HepG2 (cell line): Measurements from ENCODE around the gene PEX11B. TPM values are rescaled to one million over a fixed set of nuclear protein-coding genes. Genes with fewer than 3 reads are reported as not detected.

Experiments
- ATAC-seq: fragments of 200-7000 bp; cut with Tn5 transposase; 3 replicates; pipeline ENCODE4 v1.9.1; 2020; ENCODE audit warnings: mild to moderate bottlenecking, moderate library complexity
- BruUV-seq: library from RNA; stranded (reverse); fragments of 400-500 nt; replicated peaks from 2 replicates; lab custom pipeline; 2021; lab: Mats Ljungman, UMichigan
- CTCF ChIA-PET: fragments of 300-600 bp; formaldehyde crosslinking; extraction: SDS; loops from one replicate; lab custom pipeline; 2021; ENCODE audit warnings: low total read pairs, inconsistent platforms, low intra/inter-chr PET ratio; lab: Yijun Ruan, JAX
- POLR2A ChIA-PET: fragments of 350-600 bp; sonication (Branson Sonifier 250); formaldehyde crosslinking; loops from one replicate; lab custom pipeline; 2020; ENCODE audit warnings: antibody characterized with exemption, inconsistent platforms; lab: Yijun Ruan, JAX
- DNase-seq: peaks from one replicate; pipeline ENCODE4 v3.0.0-alpha.2; 2015; ENCODE audit warnings: low spot score
- FAIRE-seq: peaks from 3 replicates; lab custom pipeline; 2011; peaks lifted over from hg19 to GRCh38; lab: Jason Lieb, UNC
- H2AFZ ChIP-seq: one replicate; pipeline ENCODE4 v1.6.1; 2011; ENCODE audit warnings: low read length, inconsistent platforms
- H3K27ac ChIP-seq: fragments of 300-600 bp; 3 replicates; pipeline ENCODE4 v1.8.0; 2011; ENCODE audit warnings: mixed run types, mild to moderate bottlenecking, mixed read lengths, low read length, inconsistent platforms; ENCODE audit not compliant: insufficient read depth; ENCODE audit errors: extremely low read length
- H3K27me3 ChIP-seq, 2 experiments: fragments of 200-600 bp in 1 of 2; 2 replicates in 1 of 2; 3 replicates in 1 of 2; pipeline versions ENCODE4 v1.6.0 to v1.8.0; 2011; ENCODE audit warnings: low read length in 2 of 2, mild to moderate bottlenecking in 2 of 2, moderate library complexity in 2 of 2, inconsistent platforms in 1 of 2; ENCODE audit not compliant: insufficient read depth in 2 of 2, control insufficient read depth in 1 of 2
- H3K36me3 ChIP-seq, 2 experiments: fragments of 200-600 bp in 1 of 2; replicated peaks in 1 of 2; 2 replicates in 1 of 2; 3 replicates in 1 of 2; pipeline versions ENCODE4 v1.5.1 to v1.8.0; 2011; ENCODE audit warnings: low read length in 2 of 2, inconsistent platforms in 1 of 2; ENCODE audit not compliant: insufficient read depth in 2 of 2, control insufficient read depth in 1 of 2
- H3K4me1 ChIP-seq: 2 replicates; pipeline ENCODE4 v1.5.1; 2012; ENCODE audit warnings: low read length, inconsistent platforms; ENCODE audit not compliant: insufficient read depth
- H3K4me2 ChIP-seq: 2 replicates; pipeline ENCODE4 v1.6.0; 2011; ENCODE audit warnings: low read depth, low read length, inconsistent platforms
- H3K4me3 ChIP-seq, 3 experiments: fragments of 200-600 bp in 1 of 3; sonication (generic), shearing (Covaris generic) in 1 of 3; replicated peaks in 1 of 3; 2 replicates each; pipeline ENCODE4 v1.5.1; 2011 to 2016; ENCODE audit warnings: low read length in 3 of 3, inconsistent platforms in 2 of 3, low read depth in 2 of 3, mild to moderate bottlenecking in 2 of 3, control low read depth in 1 of 3, mixed read lengths in 1 of 3; ENCODE audit not compliant: insufficient read depth in 1 of 3
- H3K79me2 ChIP-seq: one replicate; pipeline ENCODE4 v1.6.1; 2011; ENCODE audit warnings: low read length, inconsistent platforms; ENCODE audit not compliant: insufficient read depth
- H3K9ac ChIP-seq: 2 replicates; pipeline ENCODE4 v1.6.0; 2011; ENCODE audit warnings: mild to moderate bottlenecking, low read depth, low read length, inconsistent platforms; ENCODE audit not compliant: insufficient read depth
- H3K9me3 ChIP-seq: 2 replicates; pipeline ENCODE4 v1.5.1; 2012; ENCODE audit warnings: mild to moderate bottlenecking, low read length
- H4K20me1 ChIP-seq: 2 replicates; pipeline ENCODE4 v1.6.0; 2011; ENCODE audit warnings: inconsistent platforms, mild to moderate bottlenecking, low read length, moderate library complexity; ENCODE audit not compliant: insufficient read depth
- HNRNPUL1 ChIP-seq: fragments of 200-400 bp; formaldehyde crosslinking; IDR thresholded peaks from 2 replicates; pipeline ENCODE4 v1.6.1; 2017; ENCODE audit warnings: low read depth, mild to moderate bottlenecking, low read length, moderate library complexity
- MTF2 ChIP-seq: sonication (generic); formaldehyde crosslinking; IDR thresholded peaks from 2 replicates; pipeline ENCODE4 v1.5.0; 2020; ENCODE audit warnings: missing genetic modification reagents, borderline replicate concordance
- PHF21A ChIP-seq: sonication (generic); formaldehyde crosslinking; IDR thresholded peaks from 2 replicates; pipeline ENCODE4 v1.5.0; 2020; ENCODE audit warnings: mild to moderate bottlenecking, missing genetic modification reagents
- RFX1 ChIP-seq: fragments of 450-650 bp; IDR thresholded peaks from 2 replicates; pipeline ENCODE4 v1.6.1; 2017
- RFX3 ChIP-seq: IDR thresholded peaks from 2 replicates; pipeline ENCODE4 v1.6.1; 2016; ENCODE audit warnings: missing biosample characterization, missing genetic modification reagents
- SAP130 ChIP-seq: IDR thresholded peaks from 2 replicates; pipeline ENCODE4 v1.6.1; 2016; ENCODE audit warnings: low read depth
- SOX6 ChIP-seq, 2 experiments: fragments of 450-650 bp in 1 of 2; sonication (generic) in 1 of 2; formaldehyde crosslinking in 1 of 2; IDR thresholded peaks; 2 replicates each; pipeline versions ENCODE4 v1.4.0 to v1.6.1; 2017 to 2020; ENCODE audit warnings: antibody characterized with exemption in 1 of 2, mild to moderate bottlenecking in 1 of 2, missing genetic modification reagents in 1 of 2
- ZNF556 ChIP-seq: sonication (generic); formaldehyde crosslinking; IDR thresholded peaks from 2 replicates; pipeline ENCODE4 v1.4.0; 2020; ENCODE audit warnings: mild to moderate bottlenecking, missing genetic modification reagents, borderline replicate concordance
- ZNF616 ChIP-seq: sonication (generic); formaldehyde crosslinking; IDR thresholded peaks from 2 replicates; pipeline ENCODE4 v1.5.0; 2020; ENCODE audit warnings: low read depth, mild to moderate bottlenecking, missing genetic modification reagents
- ZNF891 ChIP-seq: sonication (generic); formaldehyde crosslinking; IDR thresholded peaks from 2 replicates; pipeline ENCODE4 v1.5.0; 2020; ENCODE audit warnings: mild to moderate bottlenecking, missing genetic modification reagents
- WGBS: methylation state at CpG from one replicate; pipeline ENCODE4 v1.1.6; 2017; ENCODE audit warnings: low lambda C conversion rate; 5-methylcytosine and 5-hydroxymethylcytosine counted together
- in situ Hi-C: cut with HindIII; loops from 2 replicates; pipeline ENCODE4 v1.10.0; 2017; ENCODE audit warnings: low pct_unique_long_range_greater_than_20kb; ENCODE audit not compliant: extremely low pct_ligation_motif_present
- intact Hi-C: fragments of 100-400 bp; cut with micrococcal nuclease; formaldehyde crosslinking; loops from one replicate; pipeline ENCODE4 v1.10.0; 2022; ENCODE audit not compliant: unreplicated experiment
- polyA plus RNA-seq, 8 experiments: library from polyadenylated mRNA; depleted of rRNA in 3 of 8; stranded (reverse) in 7 of 8; unstranded in 1 of 8; fragments of >200 nt; fragmentation: Illumina TruSeq in 4 of 8; extraction: Trizol in 4 of 8; gene quantifications; 2 replicates each; pipeline versions ENCODE4 v1.2.1 to v1.2.3, GENCODE V29; 2011 to 2016; ENCODE audit warnings: low read depth in 4 of 8, missing spikeins in 1 of 8, mixed read lengths in 1 of 8; ENCODE audit not compliant: insufficient read depth in 1 of 8
- total RNA-seq, 5 experiments: library from RNA; depleted of rRNA; stranded (reverse); fragments of >200 nt; fragmentation: Illumina TruSeq; extraction: Trizol; gene quantifications; 2 replicates each; pipeline ENCODE4 v1.2.3, GENCODE V29; 2016; ENCODE audit warnings: low read depth in 1 of 5
- TF ChIP-seq, protein P1 (sequence below): fragments of 450-650 bp; IDR thresholded peaks from 2 replicates; pipeline ENCODE4 v1.6.1; 2016
- TF ChIP-seq, protein P2 (sequence below): sonication (generic); formaldehyde crosslinking; IDR thresholded peaks from 2 replicates; pipeline ENCODE4 v1.5.0; 2020; ENCODE audit warnings: missing genetic modification reagents

PEX11B gene
- total and polyA plus RNA-seq, 2 of the 13 experiments (the other 11 are each of a cell fraction or from before 2014, with no cell fraction given), result 21.6 to 48.4 TPM

DNA sequence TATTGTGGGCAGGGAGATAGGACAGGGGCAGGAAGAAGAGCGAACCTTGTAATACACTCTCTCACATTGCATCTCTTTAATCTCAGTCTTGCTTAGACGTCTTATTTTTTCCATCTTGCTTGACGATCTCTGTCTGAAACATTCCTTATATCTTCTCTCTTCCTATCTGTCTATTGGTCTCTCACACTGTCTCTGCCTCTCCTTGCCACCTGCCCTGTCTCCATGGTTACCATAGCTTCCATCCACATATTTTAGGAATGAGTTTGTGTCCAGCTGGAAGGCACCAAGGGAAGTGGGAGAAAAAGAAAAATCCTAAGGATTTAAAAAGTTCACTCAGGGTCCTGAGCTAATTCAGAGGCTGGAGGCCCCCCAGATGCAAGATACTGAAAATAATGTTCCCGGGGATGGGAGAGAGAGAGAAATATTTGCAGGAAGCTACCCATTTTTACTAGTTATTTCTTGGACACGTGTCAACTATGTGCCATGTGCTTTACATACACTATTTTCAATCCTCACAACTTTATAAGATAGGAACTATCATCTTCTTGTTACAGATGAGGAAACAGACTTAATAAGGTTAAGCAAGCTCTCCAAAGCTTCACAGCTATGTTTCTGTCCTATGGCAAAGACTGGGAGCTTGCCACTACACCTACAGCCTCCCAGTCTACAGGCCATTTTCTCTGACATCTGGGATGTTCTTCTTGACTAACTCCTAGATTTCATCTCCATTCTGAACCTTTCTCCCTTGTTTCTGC, 44.9 kb upstream of the PEX11B start:
- H3K4me1 ChIP-seq, result peaks cover 53% of the 10 kb centered on the region
- intact Hi-C loops, result loop anchor here (2.0 to 5.0 kb wide), 3 partner anchors 37 to 106 kb away; partner anchors contain the start of genes PIAS3 and RBM8A
- H3K4me2 ChIP-seq, result peak overlapping the region; percentile 93
- no peaks in the 10 kb centered on the region for H4K20me1 ChIP-seq
- no peaks in the 10 kb centered on the region for H3K79me2 ChIP-seq
- no peaks in the 10 kb centered on the region for H3K36me3 ChIP-seq
- TF ChIP-seq, protein P1, sequence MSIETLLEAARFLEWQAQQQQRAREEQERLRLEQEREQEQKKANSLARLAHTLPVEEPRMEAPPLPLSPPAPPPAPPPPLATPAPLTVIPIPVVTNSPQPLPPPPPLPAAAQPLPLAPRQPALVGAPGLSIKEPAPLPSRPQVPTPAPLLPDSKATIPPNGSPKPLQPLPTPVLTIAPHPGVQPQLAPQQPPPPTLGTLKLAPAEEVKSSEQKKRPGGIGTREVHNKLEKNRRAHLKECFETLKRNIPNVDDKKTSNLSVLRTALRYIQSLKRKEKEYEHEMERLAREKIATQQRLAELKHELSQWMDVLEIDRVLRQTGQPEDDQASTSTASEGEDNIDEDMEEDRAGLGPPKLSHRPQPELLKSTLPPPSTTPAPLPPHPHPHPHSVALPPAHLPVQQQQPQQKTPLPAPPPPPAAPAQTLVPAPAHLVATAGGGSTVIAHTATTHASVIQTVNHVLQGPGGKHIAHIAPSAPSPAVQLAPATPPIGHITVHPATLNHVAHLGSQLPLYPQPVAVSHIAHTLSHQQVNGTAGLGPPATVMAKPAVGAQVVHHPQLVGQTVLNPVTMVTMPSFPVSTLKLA, result peak; percentile 84
- TF ChIP-seq PHF21A (CRISPR knock-in tag), result no peak
- TF ChIP-seq SOX6 (IDR thresholded peaks at IDR 0.05), result no peak
- TF ChIP-seq SOX6 (CRISPR knock-in tag; IDR thresholded peaks at IDR 0.05), result no peak
- peak; percentile 33 for TF ChIP-seq SAP130 (CRISPR knock-in tag)
- peak; percentile 52 for TF ChIP-seq RFX1
- TF ChIP-seq, protein P2, sequence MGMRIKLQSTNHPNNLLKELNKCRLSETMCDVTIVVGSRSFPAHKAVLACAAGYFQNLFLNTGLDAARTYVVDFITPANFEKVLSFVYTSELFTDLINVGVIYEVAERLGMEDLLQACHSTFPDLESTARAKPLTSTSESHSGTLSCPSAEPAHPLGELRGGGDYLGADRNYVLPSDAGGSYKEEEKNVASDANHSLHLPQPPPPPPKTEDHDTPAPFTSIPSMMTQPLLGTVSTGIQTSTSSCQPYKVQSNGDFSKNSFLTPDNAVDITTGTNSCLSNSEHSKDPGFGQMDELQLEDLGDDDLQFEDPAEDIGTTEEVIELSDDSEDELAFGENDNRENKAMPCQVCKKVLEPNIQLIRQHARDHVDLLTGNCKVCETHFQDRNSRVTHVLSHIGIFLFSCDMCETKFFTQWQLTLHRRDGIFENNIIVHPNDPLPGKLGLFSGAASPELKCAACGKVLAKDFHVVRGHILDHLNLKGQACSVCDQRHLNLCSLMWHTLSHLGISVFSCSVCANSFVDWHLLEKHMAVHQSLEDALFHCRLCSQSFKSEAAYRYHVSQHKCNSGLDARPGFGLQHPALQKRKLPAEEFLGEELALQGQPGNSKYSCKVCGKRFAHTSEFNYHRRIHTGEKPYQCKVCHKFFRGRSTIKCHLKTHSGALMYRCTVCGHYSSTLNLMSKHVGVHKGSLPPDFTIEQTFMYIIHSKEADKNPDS, result no peak
- peak; percentile 58 for TF ChIP-seq RFX3 (CRISPR knock-in tag)
- TF ChIP-seq ZNF556 (CRISPR knock-in tag), result no peak
- TF ChIP-seq ZNF891 (CRISPR knock-in tag), result no peak
- TF ChIP-seq HNRNPUL1, result no peak
- TF ChIP-seq MTF2 (CRISPR knock-in tag), result no peak
- no peak for TF ChIP-seq ZNF616 (CRISPR knock-in tag)
- TF ChIP-seq, all 625 proteins: peak for 4
- no peak for FAIRE-seq
- peak overlapping the region; percentile 78 for H3K9ac ChIP-seq
- ATAC-seq, result no peak
- in situ Hi-C loops, result loop anchor here (5.0 kb wide), 1 partner anchor 36 kb away; the partner anchor contains the start of gene RBM8A
- no peaks in the 10 kb centered on the region for H3K9me3 ChIP-seq
- POLR2A ChIA-PET, result interaction anchor here (0.6 to 3.4 kb wide), 14 partner anchors 9 to 118 kb away, joined by 3 to 51 read pairs (median 4); partner anchors contain the start of genes NUDT17, PIAS3 and RBM8A
- CTCF ChIA-PET, result no interaction called here
- peak overlapping the region; percentile 53 for H3K27ac ChIP-seq
- no TSS peak for BruUV-seq
- H2AFZ ChIP-seq, result no peak overlapping the region
- DNase-seq, result no peak
- peaks cover 0 to 30% of the 10 kb centered on the region in 2 experiments; a peak in 3 of 5 replicates for H3K27me3 ChIP-seq
- 25% methylated on average over 5 of the region's 5 CpGs for WGBS
- peak overlapping the region; percentile 77 to 84 (median 82) for H3K4me3 ChIP-seq
